Neuron (in vitro differentiated cells): ENCODE results near the gene GRB7.

Source experiments
- H2AFZ ChIP-seq: one replicate; pipeline ENCODE4 v1.6.1; 2013; ENCODE audit warnings: low read depth, mild to moderate bottlenecking, inconsistent platforms, low read length, moderate library complexity
- H3K27me3 ChIP-seq: one replicate; pipeline ENCODE4 v1.6.1; 2013; ENCODE audit warnings: low read length; ENCODE audit not compliant: insufficient read depth
- H3K36me3 ChIP-seq: one replicate; pipeline ENCODE4 v1.6.1; 2013; ENCODE audit warnings: low read length; ENCODE audit not compliant: insufficient read depth
- H3K4me1 ChIP-seq: one replicate; pipeline ENCODE4 v1.6.1; 2013; ENCODE audit warnings: low read length; ENCODE audit not compliant: insufficient read depth
- H3K4me3 ChIP-seq: 2 replicates; pipeline ENCODE4 v1.5.1; 2013; ENCODE audit warnings: mild to moderate bottlenecking, low read length, moderate library complexity
- H3K9me3 ChIP-seq: one replicate; pipeline ENCODE4 v1.6.1; 2013; ENCODE audit warnings: low read length

GRB7 gene

GRCh38 chr17:39782980-39783379 is 45.2 kb downstream of the GRB7 start:
- Histone ChIP-seq H3K9me3 (no peaks in the 10 kb centered on the region), H3K4me1 (no peaks in the 10 kb centered on the region), H3K4me3 (no peak overlapping the region), H3K27me3 (peaks cover 28% of the 10 kb centered on the region), H2AFZ (no peak overlapping the region), H3K36me3 (no peaks in the 10 kb centered on the region)

DNA sequence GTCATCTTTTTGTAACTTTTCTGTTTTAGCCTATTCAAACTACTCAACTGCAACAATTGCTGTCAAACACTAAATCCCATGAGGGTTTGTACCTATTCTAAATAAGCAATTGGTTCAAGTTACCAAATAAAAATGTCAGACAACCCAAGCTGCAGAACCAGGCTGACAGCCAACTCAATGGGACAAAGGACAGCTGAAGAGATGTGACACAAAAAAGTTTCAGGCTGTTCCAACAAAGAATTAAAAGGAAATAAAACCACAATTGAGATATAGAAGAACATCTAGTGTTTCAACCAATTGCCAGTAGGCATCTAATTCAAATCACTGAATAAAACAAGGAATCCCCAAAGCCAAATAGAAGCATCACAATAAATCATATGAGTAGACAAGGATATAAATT is 49.3 kb downstream of the GRB7 start:
- no peaks in the 10 kb centered on the region for H3K4me1 ChIP-seq
- no peaks in the 10 kb centered on the region for H3K9me3 ChIP-seq
- H2AFZ ChIP-seq = no peak overlapping the region
- H3K4me3 ChIP-seq = no peak overlapping the region
- H3K27me3 ChIP-seq = peaks cover 24% of the 10 kb centered on the region
- H3K36me3 ChIP-seq = no peaks in the 10 kb centered on the region

GRCh38 chr17:39787743-39788484 is 50.2 kb downstream of the GRB7 start:
- Histone ChIP-seq H3K4me3 (no peak overlapping the region), H3K4me1 (no peaks in the 10 kb centered on the region), H2AFZ (no peak overlapping the region), H3K36me3 (no peaks in the 10 kb centered on the region), H3K27me3 (peaks cover 20% of the 10 kb centered on the region), H3K9me3 (no peaks in the 10 kb centered on the region)

GRCh38 chr17:39791111-39791992 is 53.6 kb downstream of the GRB7 start:
- Histone ChIP-seq H3K27me3 (peaks cover 23% of the 10 kb centered on the region), H3K4me1 (no peaks in the 10 kb centered on the region), H2AFZ (no peak overlapping the region), H3K9me3 (no peaks in the 10 kb centered on the region), H3K4me3 (no peak overlapping the region), H3K36me3 (no peaks in the 10 kb centered on the region)

- Histone ChIP-seq H3K4me1 (no peaks in the 10 kb centered on the region), H3K9me3 (no peaks in the 10 kb centered on the region), H3K27me3 (peaks cover 23% of the 10 kb centered on the region), H3K4me3 (no peak overlapping the region), H2AFZ (no peak overlapping the region), H3K36me3 (no peaks in the 10 kb centered on the region)
Observed at GRCh38 chr17:39792526-39793221, 54.9 kb downstream of the GRB7 start.

DNA sequence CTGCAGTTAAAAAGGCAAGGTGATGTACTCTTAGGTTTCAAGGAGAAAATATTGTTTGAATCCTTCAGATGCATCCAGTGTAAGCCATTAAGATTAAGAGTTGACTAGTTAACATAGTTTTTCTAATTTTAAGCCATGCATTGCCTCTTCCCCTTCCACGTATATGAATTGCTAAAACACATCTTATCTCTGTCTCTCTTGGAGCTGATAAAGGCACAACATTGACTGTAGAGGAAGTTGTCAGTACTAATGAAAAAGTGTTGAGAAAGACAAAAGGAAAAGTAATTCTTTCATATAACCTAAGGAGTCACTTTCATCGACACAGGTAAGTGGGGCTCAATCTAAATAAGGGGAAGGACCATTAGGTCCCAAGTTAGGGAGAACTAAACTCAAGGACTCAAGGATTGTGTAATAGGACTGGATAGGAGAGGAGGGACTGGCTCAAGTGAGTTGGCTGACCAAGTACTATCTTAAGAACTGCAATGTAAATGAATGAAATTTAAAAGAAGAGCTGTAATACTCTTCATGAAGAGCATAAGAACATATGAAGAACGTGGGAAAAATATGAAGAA is 55.6 kb downstream of the GRB7 start:
- H2AFZ ChIP-seq = no peak overlapping the region
- H3K4me1 ChIP-seq = no peaks in the 10 kb centered on the region
- H3K27me3 ChIP-seq = peaks cover 23% of the 10 kb centered on the region
- no peaks in the 10 kb centered on the region for H3K36me3 ChIP-seq
- H3K9me3 ChIP-seq = no peaks in the 10 kb centered on the region
- no peak overlapping the region for H3K4me3 ChIP-seq

- Histone ChIP-seq H3K4me1 (no peaks in the 10 kb centered on the region), H3K36me3 (no peaks in the 10 kb centered on the region), H2AFZ (no peak overlapping the region), H3K4me3 (no peak overlapping the region), H3K9me3 (no peaks in the 10 kb centered on the region), H3K27me3 (peaks cover 25% of the 10 kb centered on the region)
Observed at GRCh38 chr17:39794249-39794970, 56.7 kb downstream of the GRB7 start.
